Left kidney (tissue), 2 donors: Measurements from ENCODE around the gene IVNS1ABP. TPM values are rescaled to one million over a fixed set of nuclear protein-coding genes. Genes with fewer than 3 reads are reported as not detected.

ENCODE experiments used
- DNase-seq: peaks from one replicate; pipeline ENCODE4 v3.0.0-alpha.2; 2013
- polyA plus RNA-seq: library from polyadenylated mRNA; unstranded; fragments of 120-200 nt; gene quantifications from one replicate; pipeline ENCODE4 v1.2.1, GENCODE V29; 2013; ENCODE audit not compliant: insufficient read length

IVNS1ABP gene
- polyA plus RNA-seq, 1 donor, result 334 TPM

DNA sequence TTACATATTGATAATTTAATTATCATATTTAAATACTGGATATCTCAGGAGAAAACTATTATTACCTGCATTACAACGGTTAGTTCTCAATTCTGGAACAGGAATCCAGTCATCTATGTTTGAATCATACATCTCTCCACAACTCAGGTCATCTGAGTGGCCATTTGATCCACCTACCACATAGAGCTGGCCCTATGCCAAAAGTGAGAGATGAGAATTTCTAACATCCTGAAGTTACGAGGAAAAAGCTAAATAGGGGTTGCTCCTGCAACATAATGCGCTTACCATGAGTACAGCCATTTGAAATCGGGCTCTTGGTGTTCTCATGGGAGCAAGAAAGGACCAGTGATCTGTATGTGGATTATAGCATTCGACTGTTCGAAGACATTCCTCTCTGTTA is 16.9 kb downstream of the IVNS1ABP start:
- no peak for DNase-seq

DNA sequence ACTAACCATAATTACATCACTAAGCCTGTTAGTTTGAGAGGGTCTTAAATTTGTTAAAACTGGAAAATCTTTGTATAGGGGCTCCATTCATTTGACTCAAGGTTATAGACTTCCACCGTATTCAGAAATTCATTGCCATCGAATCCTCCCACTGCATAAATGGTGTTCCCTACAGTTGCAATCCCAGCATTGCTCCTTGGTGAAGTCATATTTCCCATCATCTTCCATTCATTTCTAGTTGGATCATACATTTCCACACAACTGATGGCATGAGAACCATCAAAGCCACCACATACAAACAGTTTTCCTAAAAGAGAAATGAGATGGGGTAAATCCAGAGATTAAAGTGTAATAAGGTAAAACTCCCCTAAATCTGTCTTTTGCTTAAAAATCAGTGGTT is 19.1 kb downstream of the IVNS1ABP start:
- DNase-seq, result no peak

DNA sequence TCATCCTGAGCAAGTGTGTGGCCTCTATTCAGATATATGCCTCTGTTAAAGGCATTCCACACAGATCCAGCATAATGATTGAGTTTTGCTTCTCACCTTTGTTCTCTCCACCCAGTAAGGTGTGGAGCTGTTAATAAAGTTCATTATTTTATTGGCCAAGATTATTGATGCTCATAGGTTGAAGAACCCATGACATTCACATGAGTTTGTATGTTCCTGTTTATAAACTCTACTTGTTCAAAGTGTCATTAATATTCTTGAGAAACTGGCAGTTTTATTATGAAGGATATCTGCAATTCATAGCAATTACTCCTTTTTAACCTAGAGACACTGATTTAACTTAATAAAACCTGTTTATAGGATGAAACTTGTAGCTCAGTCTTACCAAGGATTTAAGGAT is 22.0 kb downstream of the IVNS1ABP start:
- DNase-seq, result no peak

DNA sequence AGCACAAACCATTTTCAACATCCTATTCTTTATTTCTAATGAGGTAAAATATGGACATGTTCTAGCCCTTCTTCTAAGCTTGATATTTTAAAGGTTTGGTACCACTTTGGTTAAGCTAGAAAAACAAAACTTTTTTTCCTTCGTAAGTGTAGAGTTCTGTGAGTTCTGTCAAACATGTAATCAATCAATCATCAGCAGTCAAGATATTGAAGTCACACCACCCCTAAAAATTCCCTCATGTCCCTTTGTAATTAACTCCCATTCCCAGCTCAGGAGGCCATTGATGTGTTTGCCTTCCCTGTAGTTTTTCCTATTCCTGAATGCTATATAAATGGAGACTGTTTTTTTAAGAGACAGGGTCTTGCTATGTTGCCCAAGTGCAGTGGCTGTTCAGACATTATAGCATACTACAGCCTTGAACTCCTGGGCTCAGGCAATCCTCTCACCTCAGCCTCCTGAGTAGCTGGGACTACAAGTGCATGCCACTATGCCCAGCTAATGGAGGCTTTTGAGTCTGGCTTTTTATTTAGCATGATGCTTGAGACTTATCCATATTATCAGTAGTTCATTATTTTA is 23.0 kb downstream of the IVNS1ABP start:
- DNase-seq, result no peak

DNA sequence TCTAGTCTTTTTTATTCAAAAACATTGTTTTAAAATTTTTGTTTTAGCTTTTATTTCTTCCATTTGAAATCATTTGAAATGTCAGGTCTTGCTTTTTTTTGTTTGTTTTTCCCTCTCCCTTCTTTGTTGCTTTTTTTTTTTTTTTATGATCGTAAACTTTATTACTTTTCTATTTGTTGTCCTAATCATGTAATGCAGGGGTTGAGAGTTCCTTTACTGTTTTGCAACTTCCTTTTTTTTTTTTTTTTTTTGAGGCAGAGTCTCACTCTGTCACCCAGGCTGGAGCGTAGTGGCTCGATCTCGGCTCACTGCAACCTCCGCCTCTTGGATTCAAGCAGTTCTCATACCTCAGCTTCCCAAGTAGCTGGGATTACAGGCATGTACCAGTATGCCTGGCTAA is 24.8 kb downstream of the IVNS1ABP start:
- DNase-seq, result no peak

DNA sequence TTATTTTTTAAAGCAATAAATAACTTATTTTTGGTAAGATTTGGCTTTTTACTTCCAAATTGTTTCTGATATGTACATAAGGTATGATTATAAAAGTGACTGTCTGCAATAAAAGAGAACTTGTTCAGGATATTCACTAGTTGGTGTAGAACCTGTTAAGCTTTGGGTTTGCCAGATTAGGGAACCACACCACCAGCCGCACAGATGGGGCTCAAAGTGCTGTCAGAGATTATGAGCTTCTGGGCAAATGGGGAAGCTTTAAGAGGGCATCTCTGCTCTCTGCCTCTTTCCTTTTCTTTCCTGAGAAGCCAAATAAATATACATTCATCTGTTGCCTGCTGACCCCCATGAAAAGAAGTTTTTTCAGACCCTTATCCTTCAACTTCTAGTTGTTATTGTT is 25.4 kb downstream of the IVNS1ABP start:
- no peak for DNase-seq

DNA sequence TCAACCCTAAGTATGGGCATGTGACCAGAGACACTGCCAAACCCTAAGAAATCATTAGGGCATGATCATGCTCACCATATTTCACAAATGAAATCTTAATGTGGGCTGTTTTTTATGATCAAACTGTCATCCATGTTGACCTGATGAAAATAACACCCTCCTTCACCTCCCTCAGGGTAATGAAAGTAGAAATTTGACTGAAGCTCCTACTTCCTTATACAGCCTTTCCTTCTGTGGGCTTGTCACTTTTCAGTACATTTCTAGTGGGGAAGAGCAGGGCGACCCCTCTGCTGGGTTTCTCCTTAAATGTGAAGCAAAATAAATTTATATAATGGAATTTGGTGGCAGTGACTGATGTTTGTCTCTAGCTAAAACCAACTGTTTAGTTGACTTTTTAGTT is 25.9 kb downstream of the IVNS1ABP start:
- DNase-seq, result no peak

DNA sequence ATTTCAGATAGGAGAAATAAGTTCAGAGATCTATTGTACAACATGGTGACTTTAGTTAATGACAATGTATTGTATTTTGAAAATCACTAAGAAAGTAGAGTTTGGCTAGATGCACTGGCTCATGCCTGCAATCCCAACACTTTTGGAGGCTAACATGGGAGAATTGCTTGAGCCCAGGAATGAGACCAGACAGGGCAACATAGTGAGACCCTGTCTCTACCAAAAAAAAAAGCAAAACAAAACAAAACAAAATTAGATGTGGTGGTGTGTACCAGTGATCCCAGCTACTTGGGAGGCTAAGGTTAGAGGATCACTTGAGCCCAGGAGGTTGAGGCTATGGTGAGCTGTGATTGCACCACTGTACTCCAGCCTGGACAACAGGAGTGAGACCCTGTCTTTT is 27.2 kb downstream of the IVNS1ABP start:
- no peak for DNase-seq

DNA sequence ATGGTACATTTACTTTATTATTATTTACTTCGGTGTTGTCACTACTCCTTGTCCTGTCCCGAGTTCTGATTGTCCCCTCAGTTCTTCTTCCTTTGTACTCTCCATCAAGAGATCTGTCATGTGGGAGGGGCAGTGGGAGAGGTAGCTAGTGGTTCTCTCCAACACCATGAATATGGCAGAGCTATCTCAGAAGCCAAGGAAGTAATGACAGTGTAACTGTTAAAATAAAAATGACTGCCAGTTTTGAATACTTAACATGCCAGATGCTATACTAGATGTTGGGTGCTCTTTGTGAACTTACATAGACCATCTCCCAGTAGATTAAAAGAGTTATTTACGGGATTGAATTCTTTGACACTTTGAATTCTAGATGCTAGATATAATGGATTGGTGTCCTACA is 28.6 kb downstream of the IVNS1ABP start:
- no peak for DNase-seq

DNA sequence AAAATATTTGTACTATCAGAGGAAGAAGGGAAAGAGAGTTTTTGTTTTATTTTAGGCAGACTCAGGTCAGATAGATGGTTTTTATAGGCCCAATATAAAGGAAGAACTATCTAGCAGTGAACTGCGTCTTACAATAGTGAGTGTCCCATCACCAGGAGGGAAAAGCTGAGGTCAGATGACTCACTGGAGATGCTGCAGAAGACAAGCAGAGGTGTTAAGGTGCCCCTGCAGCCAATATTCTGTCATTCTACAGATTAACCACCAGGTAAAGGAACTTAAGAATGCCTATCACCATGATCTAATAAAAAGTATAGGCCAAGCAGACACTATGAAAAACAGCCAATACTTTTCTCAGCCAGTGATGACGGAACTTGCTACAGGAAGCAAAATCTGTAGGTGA is 29.6 kb downstream of the IVNS1ABP start:
- no peak for DNase-seq

DNA sequence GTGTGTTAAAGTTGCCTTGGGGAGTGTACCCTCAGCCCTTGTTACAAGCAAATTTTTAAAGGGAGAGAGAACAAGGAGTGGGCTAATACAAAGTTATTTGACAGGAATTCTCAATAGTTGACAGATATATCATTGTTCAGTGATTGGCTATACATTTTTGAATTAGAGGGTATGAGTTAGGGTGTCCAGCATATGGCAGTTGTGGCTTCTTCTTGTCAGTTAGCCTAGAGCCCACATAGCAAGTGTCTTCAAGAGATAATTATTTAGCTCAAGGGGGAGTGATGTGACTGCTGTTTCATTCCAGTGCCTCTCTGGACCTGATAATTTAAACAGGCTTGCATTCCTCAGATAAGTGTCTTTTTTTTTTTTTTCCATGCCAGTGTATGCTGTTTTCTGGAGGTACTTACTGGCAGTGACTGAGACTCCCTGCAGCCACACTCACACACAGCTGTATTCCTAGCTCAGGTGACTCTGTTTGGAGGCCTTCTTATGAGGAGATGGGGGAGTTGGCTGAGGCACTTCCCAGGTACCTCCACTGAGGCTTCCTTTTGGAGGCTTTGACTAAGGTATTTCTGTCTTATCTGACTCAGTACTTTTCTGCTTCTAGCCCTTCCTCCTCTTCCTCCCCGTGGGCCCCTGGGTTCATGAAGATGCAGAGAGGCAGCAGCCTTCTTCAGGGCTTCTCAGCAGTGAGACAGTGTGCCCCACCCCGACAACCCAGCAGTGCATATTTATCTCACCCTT is 32.3 kb downstream of the IVNS1ABP start:
- DNase-seq, result no peak

DNA sequence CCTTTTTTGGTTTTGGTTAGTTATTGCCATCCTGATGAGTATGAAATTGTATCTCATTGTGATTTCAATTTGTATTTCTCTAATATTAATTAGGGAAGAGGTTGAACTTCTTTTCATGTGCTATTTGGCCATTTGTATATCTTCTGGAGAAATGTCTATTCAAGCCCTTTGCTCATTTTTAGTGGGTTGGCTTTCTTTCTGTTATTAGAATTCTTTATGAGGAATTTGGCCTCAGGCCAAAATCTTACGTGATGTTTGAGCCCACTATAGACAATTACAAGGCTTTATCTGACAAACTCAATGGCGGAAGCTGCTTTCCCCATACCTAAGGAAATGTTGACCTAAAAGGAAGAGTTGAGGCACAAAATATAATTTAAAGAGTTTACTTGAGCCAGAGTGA is 32.9 kb downstream of the IVNS1ABP start:
- DNase-seq, result no peak

DNA sequence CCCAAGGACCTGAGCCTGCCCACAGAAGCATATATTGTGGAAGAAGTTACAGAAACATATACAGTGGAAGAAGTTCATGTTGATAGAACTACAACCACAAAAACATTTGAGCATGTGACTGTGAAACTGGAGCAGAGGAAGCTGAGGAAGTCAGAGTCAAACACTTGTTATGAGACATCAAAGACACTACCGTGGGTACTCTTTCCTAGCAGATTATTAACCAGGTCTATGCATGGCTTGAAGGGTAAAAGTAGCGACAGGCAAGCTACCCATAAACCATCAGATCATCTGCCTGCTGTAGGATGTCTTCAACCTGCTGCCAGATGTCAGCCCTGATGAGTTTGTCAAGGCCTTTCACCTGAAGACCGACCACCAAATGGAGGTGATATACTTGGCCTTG is 35.8 kb downstream of the IVNS1ABP start:
- DNase-seq, result no peak

DNA sequence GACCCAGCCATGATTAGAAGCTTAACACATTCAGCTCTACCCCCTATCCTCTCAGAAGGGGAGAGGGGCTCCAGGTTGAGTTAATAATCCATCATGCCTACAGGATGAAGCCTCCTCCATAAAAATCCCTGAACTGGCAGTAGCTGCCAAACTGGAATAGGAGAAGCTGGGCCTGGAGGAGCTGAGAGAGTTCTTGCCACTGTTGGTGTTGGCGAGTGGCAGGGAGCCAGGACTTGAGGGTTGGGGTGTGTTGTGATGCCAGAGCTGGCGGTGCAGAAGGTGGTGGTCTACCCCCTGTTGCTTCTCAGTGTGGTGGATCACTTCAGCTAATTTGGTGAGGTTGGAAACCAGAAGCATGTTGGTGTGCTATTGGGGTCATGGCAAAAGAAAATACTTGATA is 36.5 kb downstream of the IVNS1ABP start:
- DNase-seq, result no peak

DNA sequence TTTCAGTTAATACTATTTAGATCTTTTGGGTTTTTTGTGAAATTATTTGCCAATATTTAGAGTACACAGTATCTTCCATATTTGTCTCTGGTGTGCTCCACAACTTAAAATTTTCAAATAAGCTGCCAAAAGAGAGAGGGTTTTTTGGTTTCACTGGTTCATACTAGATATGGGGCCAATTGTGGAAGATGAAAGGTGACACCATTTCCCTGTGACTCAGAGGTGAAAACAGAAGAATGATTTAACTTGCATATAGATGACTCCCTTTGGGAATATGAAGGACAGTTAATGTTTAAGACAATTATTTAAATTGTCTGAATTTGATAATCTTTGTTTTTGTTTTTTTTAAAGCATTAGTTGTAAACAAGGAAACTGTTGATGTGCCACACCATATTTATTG is 37.5 kb downstream of the IVNS1ABP start:
- DNase-seq, result no peak

DNA sequence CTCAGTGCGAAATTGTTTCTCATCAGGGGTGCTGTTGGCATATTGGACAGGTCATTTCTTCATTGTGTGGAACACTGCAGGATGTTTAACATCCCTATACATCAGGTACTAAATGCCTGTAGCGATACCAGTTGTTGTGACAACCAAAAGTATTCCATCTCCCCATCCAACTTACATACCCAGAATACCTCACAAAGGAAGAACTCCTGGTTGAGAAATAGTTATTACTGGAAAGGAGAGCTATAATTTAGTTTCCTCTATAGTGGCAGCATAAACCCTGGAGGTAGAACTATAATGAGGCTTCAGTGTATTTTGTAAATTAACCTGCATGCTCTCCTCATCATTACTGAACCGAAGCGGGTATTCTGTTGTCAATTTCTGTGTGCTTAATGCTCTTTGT is 45.1 kb downstream of the IVNS1ABP start:
- no peak for DNase-seq

DNA sequence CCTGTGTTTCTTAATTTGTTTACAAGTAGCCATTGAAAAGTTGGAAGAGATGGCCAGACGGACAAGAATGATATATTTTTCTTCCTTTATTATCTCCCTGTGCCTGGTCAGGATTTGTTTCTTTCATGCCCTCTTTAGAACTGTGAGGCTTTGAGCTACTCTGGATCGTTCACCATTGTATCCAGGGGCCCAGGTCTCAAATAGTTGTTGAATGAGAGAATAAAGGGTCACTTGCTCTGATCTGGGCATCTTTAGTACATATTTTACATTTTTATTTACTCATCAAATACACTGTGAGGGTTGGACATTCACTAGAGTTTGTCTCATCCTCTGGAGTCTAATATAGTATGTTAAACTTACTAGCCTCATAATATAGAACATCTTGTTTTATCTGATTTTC is 48.7 kb downstream of the IVNS1ABP start:
- DNase-seq, result no peak

DNA sequence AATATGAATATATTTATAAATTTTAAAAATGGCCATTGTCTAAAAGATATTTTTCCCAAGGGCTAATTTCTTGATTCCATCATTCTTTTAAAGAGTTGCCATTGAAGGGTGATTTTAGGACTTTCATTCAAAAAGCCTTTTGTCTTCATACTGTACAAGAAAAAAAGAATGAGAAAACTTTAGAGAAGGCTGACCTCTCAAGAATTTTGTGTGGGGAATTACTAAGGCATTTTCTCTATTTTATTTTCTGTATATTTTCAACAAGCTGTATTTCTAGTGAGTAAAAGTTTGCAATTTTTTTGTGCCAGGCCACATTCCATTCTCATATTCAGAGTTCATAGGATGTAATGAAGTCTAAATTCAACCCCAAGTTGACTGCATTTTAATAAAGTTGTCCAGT is 49.3 kb downstream of the IVNS1ABP start:
- DNase-seq, result no peak

DNA sequence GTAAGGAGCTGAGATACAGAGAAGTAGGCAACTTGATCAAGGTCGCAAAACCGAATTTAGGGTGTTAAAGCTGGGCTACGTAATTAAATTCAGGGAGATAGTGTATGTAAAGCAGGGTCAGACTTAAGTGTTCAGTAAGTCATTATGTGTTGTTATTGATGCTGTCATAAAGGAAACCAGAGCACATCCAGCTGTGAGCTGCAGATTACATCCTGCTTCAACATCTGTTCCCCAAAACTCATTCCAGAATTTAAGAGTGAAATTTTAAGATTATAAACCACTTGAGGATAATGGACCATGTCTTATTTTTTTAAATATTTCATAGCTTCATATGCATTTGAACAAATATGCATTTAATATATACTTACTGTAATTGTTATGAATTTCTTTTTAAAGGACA is 49.7 kb downstream of the IVNS1ABP start:
- DNase-seq, result no peak

DNA sequence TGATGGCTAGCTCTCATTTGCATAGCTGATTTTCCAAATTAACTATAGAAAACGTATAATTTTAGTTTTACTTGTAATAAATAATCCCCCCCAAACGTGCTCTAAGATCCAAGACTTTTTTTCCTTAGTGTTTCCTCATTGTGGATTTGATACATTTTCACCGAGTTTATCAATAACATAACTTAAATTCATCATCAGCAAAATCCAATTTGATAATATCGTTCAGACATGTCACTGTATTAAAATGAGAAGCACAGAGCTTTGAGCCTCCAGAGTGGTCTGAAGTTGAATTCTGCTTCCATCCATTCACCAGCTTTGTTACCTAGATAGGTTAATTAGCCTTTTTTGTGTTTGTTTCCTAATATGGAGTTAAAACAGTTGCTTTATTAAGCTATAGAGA is 51.7 kb downstream of the IVNS1ABP start:
- no peak for DNase-seq

DNA sequence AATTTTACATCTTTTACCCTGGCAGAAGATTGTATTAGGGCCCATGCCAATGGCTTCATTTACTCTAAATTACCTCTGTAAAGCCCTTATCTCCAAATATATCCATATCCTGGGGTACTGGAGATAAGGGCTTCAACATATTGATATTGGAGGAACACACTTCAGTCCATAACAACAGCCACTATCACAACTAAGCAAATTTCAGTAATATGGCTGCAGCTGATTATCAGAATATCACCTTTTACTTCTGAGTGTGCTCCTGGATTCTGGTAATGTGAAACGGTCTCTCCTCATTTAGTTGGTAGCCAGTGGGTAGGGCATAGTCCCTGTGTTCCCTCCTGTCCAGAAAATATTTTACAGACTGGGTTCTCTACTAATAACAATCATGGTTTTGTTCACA is 53.3 kb downstream of the IVNS1ABP start:
- no peak for DNase-seq

DNA sequence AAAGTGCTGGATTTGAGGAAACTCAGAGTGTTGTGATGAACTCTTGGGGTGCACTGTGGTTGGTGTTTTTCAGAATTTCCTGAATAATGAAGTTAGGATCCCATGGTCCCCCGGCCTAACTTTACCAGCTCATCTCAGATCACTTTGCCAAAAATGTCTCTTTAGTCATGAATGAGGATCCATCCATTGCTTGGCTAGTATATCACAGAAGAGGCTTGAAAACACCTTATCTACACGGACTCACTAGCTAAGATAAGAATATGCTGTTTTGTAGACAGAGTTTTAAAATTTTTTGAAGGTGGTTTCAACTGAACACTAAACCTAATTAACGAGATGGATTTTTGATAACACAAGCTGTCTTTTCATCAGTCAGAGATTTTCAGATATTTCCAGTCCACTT is 53.8 kb downstream of the IVNS1ABP start:
- no peak for DNase-seq

DNA sequence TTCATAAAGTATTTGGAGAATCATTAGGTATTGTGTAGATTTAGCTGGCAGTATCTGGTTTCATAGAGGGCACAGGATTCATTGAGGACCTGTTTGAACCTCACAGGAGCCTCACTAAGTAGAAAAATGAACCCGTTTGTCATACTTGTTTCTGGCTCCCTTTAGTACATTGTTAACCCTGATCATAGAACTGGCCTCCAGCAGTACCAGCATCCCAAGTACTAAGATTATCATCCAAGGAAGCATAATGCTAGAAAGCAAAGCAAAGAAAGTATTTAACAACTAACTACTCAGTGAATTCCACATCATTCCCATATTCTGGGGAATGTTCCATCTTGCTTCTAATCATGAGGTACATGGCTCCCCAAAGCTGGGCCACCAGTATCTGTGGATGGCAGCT is 54.9 kb downstream of the IVNS1ABP start:
- no peak for DNase-seq

DNA sequence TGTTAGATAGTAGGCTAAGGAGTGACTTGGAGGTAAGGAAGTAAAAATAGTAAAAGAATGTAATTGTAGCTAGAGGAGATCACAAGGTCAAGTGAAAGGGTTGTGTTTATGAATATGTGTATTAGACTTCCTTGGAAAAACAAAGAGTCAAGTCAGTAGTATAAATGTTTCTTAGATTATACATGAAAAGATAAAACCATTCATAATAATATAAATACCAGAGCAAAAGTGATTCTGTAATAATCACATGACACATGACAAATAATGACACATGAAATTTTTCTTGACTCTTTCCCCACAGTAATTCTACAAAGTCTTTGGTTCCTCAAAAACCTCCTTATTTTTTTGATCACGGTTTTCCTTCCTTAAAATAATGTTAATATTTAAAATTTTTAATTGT is 56.4 kb downstream of the IVNS1ABP start:
- no peak for DNase-seq

DNA sequence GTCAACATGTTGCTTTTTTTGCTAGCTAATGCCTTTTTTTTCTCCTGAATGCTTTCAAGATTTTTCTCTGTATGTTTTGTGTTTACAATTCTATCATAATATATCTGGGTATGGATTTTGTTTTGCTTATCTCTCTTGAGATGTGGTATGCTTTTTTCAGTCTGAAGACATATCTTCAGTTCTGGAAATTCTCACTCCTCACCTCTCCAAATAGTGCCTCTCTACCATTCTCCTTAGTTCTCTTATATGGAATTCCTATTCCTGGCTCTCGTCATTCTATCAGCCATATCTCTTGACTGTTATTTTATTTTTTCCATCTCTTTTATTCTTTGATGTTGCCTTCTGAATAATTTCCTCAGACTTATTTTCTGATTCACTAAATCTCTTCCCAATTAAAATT is 58.4 kb downstream of the IVNS1ABP start:
- DNase-seq, result no peak
